Measurements from ENCODE around the gene COL2A1.

DNA sequence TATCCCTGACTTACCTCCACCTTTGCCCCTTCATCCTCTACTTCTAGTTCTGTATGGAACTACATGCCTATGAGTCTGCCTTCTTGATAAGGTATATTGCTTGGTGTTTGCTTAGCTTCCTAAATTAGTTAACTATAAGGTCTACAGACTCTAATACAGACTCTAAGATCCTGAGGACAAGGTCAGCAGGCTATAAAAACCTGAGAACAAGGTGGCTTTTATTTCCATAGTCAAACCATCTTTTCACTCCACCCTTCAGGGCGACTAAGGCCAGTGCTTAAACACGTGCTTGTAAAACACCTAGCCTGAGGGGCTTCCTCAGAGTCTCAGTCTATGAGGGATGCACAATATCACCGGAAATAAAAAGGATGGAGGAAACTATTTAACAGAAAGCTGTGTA lies 36.1 kb upstream of the COL2A1 start:
- TF ChIP-seq CTCF (IDR thresholded peaks at IDR 0.05) (no peak), POLR2A (IDR thresholded peaks at IDR 0.05) (no peak)
